Activated naive CD4-positive, alpha-beta T cell treated with anti-CD3 and anti-CD28 coated beads for 36 hours (primary cell): ENCODE data around the gene CHMP1B. TPM values are rescaled to one million over a fixed set of nuclear protein-coding genes. Genes with fewer than 3 reads are reported as not detected.
A peak's percentile ranks its signal among the peaks of the same experiment; 100 is the strongest.

ENCODE experiments used
- CTCF ChIA-PET: fragments of 350-600 bp; sonication (Branson Sonifier 250); formaldehyde crosslinking; loops from one replicate; lab custom pipeline; 2021; ENCODE audit warnings: antibody characterized with exemption; lab: Charles Lee
- DNase-seq: peaks from one replicate; pipeline ENCODE4 v3.0.0-alpha.2; 2020
- H3K27ac Mint-ChIP-seq: one replicate; pipeline ENCODE4 v1.8.0; 2021; ENCODE audit warnings: mild to moderate bottlenecking, mixed read lengths
- H3K27me3 Mint-ChIP-seq: one replicate; pipeline ENCODE4 v1.8.0; 2021; ENCODE audit warnings: low read depth, mixed read lengths
- H3K36me3 Mint-ChIP-seq: one replicate; pipeline ENCODE4 v1.8.0; 2021; ENCODE audit warnings: low read depth, mixed read lengths
- H3K4me1 Mint-ChIP-seq: one replicate; pipeline ENCODE4 v1.8.0; 2021; ENCODE audit warnings: low read depth, mixed read lengths
- H3K4me3 Mint-ChIP-seq: one replicate; pipeline ENCODE4 v1.8.0; 2021; ENCODE audit warnings: mild to moderate bottlenecking, moderate library complexity, mixed read lengths
- H3K9me3 Mint-ChIP-seq: one replicate; pipeline ENCODE4 v1.8.0; 2021; ENCODE audit warnings: mixed read lengths
- intact Hi-C: fragments of 100-400 bp; cut with micrococcal nuclease; formaldehyde crosslinking; loops from one replicate; pipeline ENCODE4 v1.15.1; 2023
- total RNA-seq, 2 experiments: library from RNA; stranded (reverse); gene quantifications; one replicate each; pipeline ENCODE4 v1.2.3, GENCODE V29; 2021

The CHMP1B gene, protein sequence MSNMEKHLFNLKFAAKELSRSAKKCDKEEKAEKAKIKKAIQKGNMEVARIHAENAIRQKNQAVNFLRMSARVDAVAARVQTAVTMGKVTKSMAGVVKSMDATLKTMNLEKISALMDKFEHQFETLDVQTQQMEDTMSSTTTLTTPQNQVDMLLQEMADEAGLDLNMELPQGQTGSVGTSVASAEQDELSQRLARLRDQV
- total RNA-seq = 10 to 100 TPM; 23.2 TPM

GRCh38 chr18:11851146-11851805 lies at the start of gene CHMP1B:
Gene CHMP1B, plus strand, starts transcription at chr18:11851413. Its CDS starts 99 bp downstream, at chr18:11851512.
- Mint-ChIP-seq H3K4me3 (peak within 1 kb of the TSS; percentile 100), H3K9me3 (no peaks in the 10 kb centered on the region), H3K27me3 (no peaks in the 10 kb centered on the region), H3K27ac (peak within 1 kb of the TSS; percentile 100), H3K36me3 (peaks cover 3% of the 10 kb centered on the region), H3K4me1 (peaks cover 31% of the 10 kb centered on the region)
- peak; percentile 98 for DNase-seq
- intact Hi-C loops = loop anchor here (1.0 to 5.0 kb wide), 12 partner anchors 57 to 1934 kb away; partner anchors contain the start of genes AFG3L2, CEP192, CEP76 and IMPA2
- CTCF ChIA-PET = no interaction called here

DNA sequence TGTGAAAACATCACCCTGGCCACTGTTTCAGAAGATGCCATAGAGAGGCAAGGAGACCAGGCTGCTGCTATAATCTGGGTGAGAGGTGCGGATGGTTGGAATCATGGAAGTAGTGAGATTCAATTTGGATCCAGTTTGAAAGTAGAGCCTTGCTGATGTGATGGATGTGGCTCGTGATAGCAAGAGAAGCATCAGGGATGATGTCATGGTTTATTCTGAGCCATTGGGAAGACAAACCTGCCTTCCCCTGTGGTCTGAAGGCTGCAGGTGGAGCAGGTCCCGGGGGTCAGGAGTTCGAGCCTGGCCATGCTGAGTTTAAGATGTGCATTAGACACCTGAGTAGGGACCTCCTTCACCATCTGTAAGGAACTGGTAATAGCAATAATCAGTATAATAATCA lies 49.6 kb upstream of the CHMP1B start:
- no peak overlapping the region for H3K4me3 Mint-ChIP-seq
- H3K4me1 Mint-ChIP-seq = no peaks in the 10 kb centered on the region
- peaks cover 8% of the 10 kb centered on the region for H3K27me3 Mint-ChIP-seq
- no peaks in the 10 kb centered on the region for H3K9me3 Mint-ChIP-seq
- intact Hi-C loops = no loop called here
- CTCF ChIA-PET = no interaction called here
- no peak for DNase-seq
- H3K27ac Mint-ChIP-seq = no peak overlapping the region
- H3K36me3 Mint-ChIP-seq = no peaks in the 10 kb centered on the region

DNA sequence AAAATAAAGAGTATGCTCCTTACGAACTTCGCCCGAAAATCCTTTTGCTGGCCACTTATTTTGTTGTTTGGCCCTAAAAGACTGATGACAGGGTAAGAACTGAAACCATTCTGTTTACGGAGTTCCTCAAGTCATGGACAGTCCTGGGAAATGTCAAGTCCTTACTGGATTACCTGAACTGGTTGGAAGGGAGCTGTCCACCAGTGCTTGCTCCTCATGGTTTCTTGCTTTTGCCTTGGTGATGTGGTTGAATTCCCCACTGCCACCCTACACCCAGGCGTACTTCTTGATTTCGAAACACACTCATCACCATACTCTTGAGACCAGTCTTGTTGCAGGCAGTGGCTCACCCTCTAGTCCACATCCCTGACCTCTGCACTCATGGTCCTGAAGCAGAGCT lies 49.1 kb upstream of the CHMP1B start:
- peaks cover 8% of the 10 kb centered on the region for H3K27me3 Mint-ChIP-seq
- no peaks in the 10 kb centered on the region for H3K36me3 Mint-ChIP-seq
- no peak overlapping the region for H3K27ac Mint-ChIP-seq
- no peaks in the 10 kb centered on the region for H3K4me1 Mint-ChIP-seq
- CTCF ChIA-PET = interaction anchor here (0.6 kb wide), 1 partner anchor 123 kb away, joined by 3 read pairs; no protein-coding TSS in a partner anchor
- no peaks in the 10 kb centered on the region for H3K9me3 Mint-ChIP-seq
- DNase-seq = no peak
- H3K4me3 Mint-ChIP-seq = no peak overlapping the region
- intact Hi-C loops = no loop called here

DNA sequence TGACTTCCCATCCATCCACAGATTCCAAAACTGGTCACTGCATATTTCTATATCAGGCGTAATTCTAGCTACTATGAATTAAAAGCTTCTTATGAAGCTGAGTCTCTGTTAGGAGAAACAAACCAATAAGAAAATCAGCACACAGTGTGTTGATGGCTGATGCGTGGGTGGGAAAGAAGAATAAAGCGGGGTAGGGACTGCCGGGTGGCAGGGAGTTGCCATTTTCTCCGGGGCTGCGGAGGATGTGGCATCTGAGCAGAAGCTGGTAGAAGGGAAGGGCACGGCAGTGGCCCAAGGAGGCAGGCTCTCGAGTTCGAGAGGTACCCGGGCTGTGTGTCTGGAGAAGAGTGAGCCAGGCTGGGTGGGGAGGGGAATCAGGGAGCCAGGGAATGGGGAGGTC lies 48.6 kb upstream of the CHMP1B start:
- intact Hi-C loops = no loop called here

DNA sequence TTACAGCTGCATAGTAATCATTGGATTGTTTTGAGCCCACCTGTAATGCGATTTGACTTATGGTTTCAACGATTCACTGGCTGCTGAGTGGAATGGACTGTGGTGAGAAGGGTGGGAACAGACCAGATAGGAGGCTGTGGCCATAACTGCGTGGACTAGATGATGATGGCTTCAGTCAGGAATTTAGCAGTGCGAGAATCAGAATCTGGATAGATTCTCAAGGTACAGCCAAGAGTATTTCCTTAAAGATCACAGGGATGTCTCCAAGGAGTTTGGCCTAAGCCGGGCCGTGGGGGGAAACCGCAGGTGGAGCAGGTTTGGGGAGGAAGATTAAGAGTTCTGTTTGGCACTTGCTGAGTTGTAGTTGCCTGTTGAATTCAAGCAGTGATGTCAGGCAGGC lies 44.0 kb upstream of the CHMP1B start:
- CTCF ChIA-PET = interaction anchor here (0.6 kb wide), 1 partner anchor 34 kb away, joined by 4 read pairs; no protein-coding TSS in a partner anchor
- DNase-seq = no peak
- Mint-ChIP-seq H3K27me3 (peaks cover 7% of the 10 kb centered on the region), H3K36me3 (no peaks in the 10 kb centered on the region), H3K27ac (no peak overlapping the region), H3K4me1 (no peaks in the 10 kb centered on the region), H3K4me3 (no peak overlapping the region), H3K9me3 (no peaks in the 10 kb centered on the region)
- intact Hi-C loops = no loop called here

More for the DNA sequence above, 48.6 kb upstream of the CHMP1B start:
- no peak for DNase-seq
- Mint-ChIP-seq H3K4me3 (no peak overlapping the region), H3K27ac (no peak overlapping the region), H3K4me1 (no peaks in the 10 kb centered on the region), H3K36me3 (no peaks in the 10 kb centered on the region), H3K9me3 (no peaks in the 10 kb centered on the region), H3K27me3 (peaks cover 8% of the 10 kb centered on the region)
- CTCF ChIA-PET = interaction anchor here (0.6 kb wide), 1 partner anchor 123 kb away, joined by 3 read pairs; no protein-coding TSS in a partner anchor

GRCh38 chr18:11808001-11808855 lies 43.0 kb upstream of the CHMP1B start:
- no peaks in the 10 kb centered on the region for H3K9me3 Mint-ChIP-seq
- no peak overlapping the region for H3K4me3 Mint-ChIP-seq
- intact Hi-C loops = no loop called here
- no peak for DNase-seq
- CTCF ChIA-PET = no interaction called here
- H3K27me3 Mint-ChIP-seq = peaks cover 5% of the 10 kb centered on the region
- H3K27ac Mint-ChIP-seq = no peak overlapping the region
- H3K4me1 Mint-ChIP-seq = no peaks in the 10 kb centered on the region
- no peaks in the 10 kb centered on the region for H3K36me3 Mint-ChIP-seq

DNA sequence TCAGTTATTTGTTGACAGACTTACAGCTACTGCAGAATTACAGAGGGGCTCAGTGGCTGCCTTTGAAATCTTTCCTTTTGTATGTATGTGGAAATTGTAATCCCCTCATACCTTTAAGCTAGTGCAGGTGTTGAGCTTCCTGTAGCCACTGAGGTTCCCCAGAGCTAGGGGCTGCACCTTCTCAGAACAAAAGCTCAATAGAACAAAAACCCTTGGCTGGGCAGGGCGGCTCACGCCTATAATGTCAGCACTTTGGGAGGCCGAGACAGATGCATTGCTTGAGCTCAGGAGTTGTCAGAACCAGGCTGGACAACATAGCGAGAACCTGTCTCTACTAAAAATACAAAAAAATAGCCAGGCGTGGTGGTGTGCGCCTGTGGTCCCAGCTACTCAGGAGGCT lies 41.3 kb upstream of the CHMP1B start:
- Mint-ChIP-seq H3K4me1 (no peaks in the 10 kb centered on the region), H3K4me3 (no peak overlapping the region), H3K27ac (no peak overlapping the region), H3K27me3 (peaks cover 5% of the 10 kb centered on the region), H3K36me3 (no peaks in the 10 kb centered on the region), H3K9me3 (no peaks in the 10 kb centered on the region)
- CTCF ChIA-PET = interaction anchor here (0.8 kb wide), 1 partner anchor 81 kb away, joined by 3 read pairs; no protein-coding TSS in a partner anchor
- DNase-seq = no peak
- intact Hi-C loops = no loop called here

DNA sequence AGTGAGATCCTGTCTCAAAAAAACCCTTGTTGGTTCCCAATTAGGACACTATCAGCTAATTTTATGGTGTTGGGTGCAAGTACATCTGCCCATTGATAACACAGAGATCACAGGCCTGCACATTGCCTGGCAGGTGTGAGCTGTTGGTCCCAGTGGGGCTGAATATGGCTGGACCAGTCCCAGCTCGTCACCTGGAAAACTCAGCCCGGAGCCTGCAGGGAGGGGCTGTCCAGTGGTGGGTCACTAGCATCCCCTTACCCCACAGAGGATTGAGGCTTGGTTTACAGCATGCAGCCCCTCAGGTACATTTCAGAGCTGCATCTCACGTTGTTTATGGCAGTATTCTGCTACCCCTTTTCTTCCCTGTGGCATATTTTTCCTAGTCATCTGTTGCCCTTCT lies 40.8 kb upstream of the CHMP1B start:
- no peaks in the 10 kb centered on the region for H3K36me3 Mint-ChIP-seq
- H3K4me3 Mint-ChIP-seq = no peak overlapping the region
- no peak for DNase-seq
- CTCF ChIA-PET = interaction anchor here (0.8 kb wide), 1 partner anchor 81 kb away, joined by 3 read pairs; no protein-coding TSS in a partner anchor
- no peaks in the 10 kb centered on the region for H3K9me3 Mint-ChIP-seq
- H3K4me1 Mint-ChIP-seq = no peaks in the 10 kb centered on the region
- no peak overlapping the region for H3K27ac Mint-ChIP-seq
- peaks cover 2% of the 10 kb centered on the region for H3K27me3 Mint-ChIP-seq
- intact Hi-C loops = no loop called here

- no peaks in the 10 kb centered on the region for H3K4me1 Mint-ChIP-seq
- H3K27me3 Mint-ChIP-seq = no peaks in the 10 kb centered on the region
- no peaks in the 10 kb centered on the region for H3K9me3 Mint-ChIP-seq
- CTCF ChIA-PET = no interaction called here
- no peaks in the 10 kb centered on the region for H3K36me3 Mint-ChIP-seq
- no peak overlapping the region for H3K27ac Mint-ChIP-seq
- no peak overlapping the region for H3K4me3 Mint-ChIP-seq
- intact Hi-C loops = no loop called here
- no peak for DNase-seq
These were observed 40.2 kb upstream of the CHMP1B start for GRCh38 chr18:11811009-11811408.

DNA sequence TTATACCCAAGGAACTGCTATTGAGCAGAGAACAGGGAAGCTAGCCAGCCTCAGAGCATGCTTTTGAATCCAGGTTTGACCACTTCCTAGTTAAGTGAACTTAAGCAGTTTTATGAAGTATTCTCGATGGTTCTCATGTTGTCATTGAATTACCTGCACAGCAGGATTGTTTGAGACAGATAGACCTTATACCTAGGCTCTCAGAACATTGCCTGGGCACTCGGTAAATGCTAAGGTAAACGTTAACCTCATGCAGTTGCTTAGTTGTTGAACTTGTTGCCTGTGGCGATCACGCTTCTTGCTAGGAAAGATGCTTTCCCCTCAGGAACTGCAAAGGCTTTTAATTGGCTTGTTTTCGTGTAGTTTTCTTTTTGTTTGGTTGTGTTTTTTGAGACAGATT lies 34.0 kb upstream of the CHMP1B start:
- no peaks in the 10 kb centered on the region for H3K36me3 Mint-ChIP-seq
- H3K27me3 Mint-ChIP-seq = no peaks in the 10 kb centered on the region
- CTCF ChIA-PET = no interaction called here
- no peaks in the 10 kb centered on the region for H3K4me1 Mint-ChIP-seq
- no peak for DNase-seq
- no peak overlapping the region for H3K4me3 Mint-ChIP-seq
- no peak overlapping the region for H3K27ac Mint-ChIP-seq
- intact Hi-C loops = no loop called here
- no peaks in the 10 kb centered on the region for H3K9me3 Mint-ChIP-seq

GRCh38 chr18:11818486-11819203 lies 32.6 kb upstream of the CHMP1B start:
- Mint-ChIP-seq H3K9me3 (no peaks in the 10 kb centered on the region), H3K36me3 (no peaks in the 10 kb centered on the region), H3K4me1 (no peaks in the 10 kb centered on the region), H3K4me3 (no peak overlapping the region), H3K27ac (no peak overlapping the region), H3K27me3 (no peaks in the 10 kb centered on the region)
- DNase-seq = no peak
- CTCF ChIA-PET = no interaction called here
- intact Hi-C loops = no loop called here

- H3K27ac Mint-ChIP-seq = no peak overlapping the region
- DNase-seq = no peak
- CTCF ChIA-PET = no interaction called here
- no peaks in the 10 kb centered on the region for H3K9me3 Mint-ChIP-seq
- no peaks in the 10 kb centered on the region for H3K27me3 Mint-ChIP-seq
- intact Hi-C loops = no loop called here
- H3K4me3 Mint-ChIP-seq = no peak overlapping the region
- H3K4me1 Mint-ChIP-seq = no peaks in the 10 kb centered on the region
- H3K36me3 Mint-ChIP-seq = no peaks in the 10 kb centered on the region
These were observed 31.3 kb upstream of the CHMP1B start for GRCh38 chr18:11819938-11820337.
